NB4 (cell line): ENCODE measurements around the gene HHIPL2.
"Not testable (repeated sequence)": the region's sequence is repeated elsewhere in the genome, so short reads cannot be mapped to it uniquely, and the experiment has no call there.

Source experiments
- CTCF ChIP-seq: IDR thresholded peaks from one replicate; pipeline ENCODE4 v1.5.1; 2012; ENCODE audit warnings: low read depth, low read length
- MAX ChIP-seq: IDR thresholded peaks from 2 replicates; pipeline ENCODE4 v1.6.1; 2011; ENCODE audit warnings: low read depth, low read length

- TF ChIP-seq CTCF, MAX: not testable (repeated sequence)
These were observed 71.5 kb downstream of the HHIPL2 start for GRCh38 chr1:222476436-222476835.
